Smooth muscle cell (in vitro differentiated cells): ENCODE measurements around the gene VPS37C. TPM values are rescaled to one million over a fixed set of nuclear protein-coding genes. Genes with fewer than 3 reads are reported as not detected.

Source experiments
- DNase-seq: peaks from one replicate; lab custom pipeline; 2025; ENCODE audit not compliant: unreplicated experiment; lab: John Stamatoyannopoulos, UW
- H2AFZ ChIP-seq: fragments of 200-600 bp; sonication (generic); 2 replicates; pipeline ENCODE4 v1.6.0; 2016; ENCODE audit warnings: antibody characterized with exemption, low read depth, mild to moderate bottlenecking
- H3F3A ChIP-seq: fragments of 200-600 bp; sonication (generic); 2 replicates; pipeline ENCODE4 v1.6.0; 2017; ENCODE audit warnings: antibody characterized with exemption, low read depth
- H3K27ac ChIP-seq: fragments of 200-600 bp; sonication (generic); 2 replicates; pipeline ENCODE4 v1.5.1; 2016; ENCODE audit warnings: low read depth, mild to moderate bottlenecking
- H3K27me3 ChIP-seq: fragments of 200-600 bp; sonication (generic); 2 replicates; pipeline ENCODE4 v1.6.1; 2016; ENCODE audit warnings: low read depth, mild to moderate bottlenecking
- H3K36me3 ChIP-seq: fragments of 200-600 bp; sonication (generic); 2 replicates; pipeline ENCODE4 v1.5.1; 2016; ENCODE audit warnings: low read depth
- H3K4me1 ChIP-seq: fragments of 200-600 bp; sonication (generic); 2 replicates; pipeline ENCODE4 v1.5.1; 2016; ENCODE audit warnings: low read depth
- H3K4me2 ChIP-seq: fragments of 200-600 bp; sonication (generic); 2 replicates; pipeline ENCODE4 v1.6.0; 2016; ENCODE audit warnings: mild to moderate bottlenecking
- H3K4me3 ChIP-seq: fragments of 200-600 bp; sonication (generic); 2 replicates; pipeline ENCODE4 v1.5.1; 2016; ENCODE audit warnings: mild to moderate bottlenecking
- H3K79me2 ChIP-seq: fragments of 200-600 bp; sonication (generic); 2 replicates; pipeline ENCODE4 v1.6.0; 2016; ENCODE audit warnings: low read depth, mild to moderate bottlenecking
- H3K9ac ChIP-seq: fragments of 200-600 bp; sonication (generic); 2 replicates; pipeline ENCODE4 v1.6.0; 2016; ENCODE audit warnings: low read depth
- H3K9me3 ChIP-seq: fragments of 200-600 bp; sonication (generic); replicated peaks from 2 replicates; pipeline ENCODE4 v1.5.1; 2016; ENCODE audit warnings: low read depth
- H4K20me1 ChIP-seq: fragments of 200-600 bp; sonication (generic); 2 replicates; pipeline ENCODE4 v1.6.0; 2016; ENCODE audit warnings: low read depth
- WGBS: methylation state at CpG from one replicate; pipeline ENCODE4 v1.1.7; 2016; ENCODE audit warnings: low lambda C conversion rate; 5-methylcytosine and 5-hydroxymethylcytosine counted together
- polyA plus RNA-seq: library from polyadenylated mRNA; unstranded; fragments of >200 nt; fragmentation: Nextera tagmentation; extraction: Ambion mirVana; gene quantifications from 2 replicates; pipeline ENCODE4 v1.2.1, GENCODE V29; 2016
- total RNA-seq: library from RNA; depleted of rRNA; stranded (reverse); fragments of >200 nt; gene quantifications from 2 replicates; pipeline ENCODE4 v1.2.3, GENCODE V29; 2014
- TF ChIP-seq, protein P1 (sequence below): fragments of 200-600 bp; sonication (generic); IDR thresholded peaks from 2 replicates; pipeline ENCODE4 v1.5.1; 2017; ENCODE audit warnings: borderline replicate concordance, mild to moderate bottlenecking, antibody characterized with exemption; ENCODE audit not compliant: insufficient read depth, poor library complexity, severe bottlenecking

Gene VPS37C
- total and polyA plus RNA-seq, 2 experiments from 2014 or later, result 8.8 to 15.4 TPM

DNA sequence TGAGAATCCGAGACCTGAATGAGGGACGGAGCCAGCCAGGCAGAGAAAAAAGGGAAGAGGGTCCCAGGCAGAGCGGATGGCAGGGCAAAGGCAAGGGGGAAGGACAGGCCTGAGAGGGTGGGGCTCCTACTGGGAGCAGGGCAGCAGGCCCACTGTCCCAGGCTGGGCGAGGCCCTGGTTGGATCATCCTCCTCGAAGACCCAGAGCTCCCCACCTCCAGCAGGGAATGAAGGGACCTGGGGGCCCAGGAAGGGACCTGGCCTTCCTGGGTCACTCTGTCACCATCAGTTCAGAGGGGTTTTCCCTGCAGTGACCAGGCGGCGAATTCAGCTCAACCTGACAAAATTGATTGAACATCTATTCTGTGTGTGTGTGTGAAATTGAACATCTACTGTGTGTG, 54.9 kb downstream of the VPS37C start:
- H3K9ac ChIP-seq, result no peak overlapping the region
- H3K36me3 ChIP-seq, result no peaks in the 10 kb centered on the region
- no peaks in the 10 kb centered on the region for H3K27me3 ChIP-seq
- TF ChIP-seq, protein P1, sequence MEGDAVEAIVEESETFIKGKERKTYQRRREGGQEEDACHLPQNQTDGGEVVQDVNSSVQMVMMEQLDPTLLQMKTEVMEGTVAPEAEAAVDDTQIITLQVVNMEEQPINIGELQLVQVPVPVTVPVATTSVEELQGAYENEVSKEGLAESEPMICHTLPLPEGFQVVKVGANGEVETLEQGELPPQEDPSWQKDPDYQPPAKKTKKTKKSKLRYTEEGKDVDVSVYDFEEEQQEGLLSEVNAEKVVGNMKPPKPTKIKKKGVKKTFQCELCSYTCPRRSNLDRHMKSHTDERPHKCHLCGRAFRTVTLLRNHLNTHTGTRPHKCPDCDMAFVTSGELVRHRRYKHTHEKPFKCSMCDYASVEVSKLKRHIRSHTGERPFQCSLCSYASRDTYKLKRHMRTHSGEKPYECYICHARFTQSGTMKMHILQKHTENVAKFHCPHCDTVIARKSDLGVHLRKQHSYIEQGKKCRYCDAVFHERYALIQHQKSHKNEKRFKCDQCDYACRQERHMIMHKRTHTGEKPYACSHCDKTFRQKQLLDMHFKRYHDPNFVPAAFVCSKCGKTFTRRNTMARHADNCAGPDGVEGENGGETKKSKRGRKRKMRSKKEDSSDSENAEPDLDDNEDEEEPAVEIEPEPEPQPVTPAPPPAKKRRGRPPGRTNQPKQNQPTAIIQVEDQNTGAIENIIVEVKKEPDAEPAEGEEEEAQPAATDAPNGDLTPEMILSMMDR, result no peak
- H4K20me1 ChIP-seq, result no peaks in the 10 kb centered on the region
- 95% methylated on average over 7 of the region's 7 CpGs for WGBS
- no peak overlapping the region for H3K27ac ChIP-seq
- H2AFZ ChIP-seq, result no peak overlapping the region
- no peaks in the 10 kb centered on the region for H3F3A ChIP-seq
- no peaks in the 10 kb centered on the region for H3K9me3 ChIP-seq
- no peaks in the 10 kb centered on the region for H3K79me2 ChIP-seq
- H3K4me2 ChIP-seq, result no peak overlapping the region
- no peak overlapping the region for H3K4me3 ChIP-seq
- H3K4me1 ChIP-seq, result no peaks in the 10 kb centered on the region
- DNase-seq, result no peak

GRCh38 chr11:61104963-61105362, 56.3 kb downstream of the VPS37C start:
- H3K4me3 ChIP-seq, result no peak overlapping the region
- 90% methylated on average over 7 of the region's 7 CpGs for WGBS
- H2AFZ ChIP-seq, result no peak overlapping the region
- no peaks in the 10 kb centered on the region for H3K9me3 ChIP-seq
- H4K20me1 ChIP-seq, result no peaks in the 10 kb centered on the region
- no peaks in the 10 kb centered on the region for H3K79me2 ChIP-seq
- TF ChIP-seq, protein P1, result no peak
- H3K27ac ChIP-seq, result no peak overlapping the region
- H3K27me3 ChIP-seq, result no peaks in the 10 kb centered on the region
- DNase-seq, result no peak
- H3K4me2 ChIP-seq, result no peak overlapping the region
- H3K4me1 ChIP-seq, result no peaks in the 10 kb centered on the region
- no peak overlapping the region for H3K9ac ChIP-seq
- H3F3A ChIP-seq, result no peaks in the 10 kb centered on the region
- H3K36me3 ChIP-seq, result no peaks in the 10 kb centered on the region

DNA sequence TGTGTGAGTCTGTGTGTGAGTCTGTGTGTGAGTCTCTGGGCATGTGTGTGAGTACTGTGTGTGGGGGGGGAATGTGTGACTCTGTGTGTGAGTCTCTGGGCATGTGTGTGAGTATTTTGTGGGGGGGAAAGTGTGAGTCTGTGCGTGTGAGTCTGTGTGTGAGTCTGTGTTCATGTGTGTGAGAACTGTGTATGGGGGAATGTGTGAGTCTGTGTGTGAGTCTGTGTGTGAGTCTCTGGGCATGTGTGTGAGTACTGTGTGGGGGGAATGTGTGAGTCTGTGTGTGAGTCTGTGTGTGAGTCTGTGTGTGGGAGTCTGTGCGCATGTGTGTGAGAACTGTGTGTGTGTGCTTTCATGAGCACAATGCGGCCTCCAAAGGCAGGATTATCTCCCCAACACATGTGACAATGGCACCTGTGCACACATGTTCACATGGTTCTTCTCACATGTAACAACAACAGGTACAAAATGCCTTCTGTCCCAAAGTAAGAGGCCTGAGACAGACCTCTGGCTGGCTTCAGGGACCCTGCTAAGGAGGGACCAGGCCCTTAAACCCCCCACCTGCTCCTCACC, 57.3 kb downstream of the VPS37C start:
- WGBS, result 100% methylated on average over 3 of the region's 3 CpGs
- no peak for DNase-seq

More for the DNA sequence above, 57.3 kb downstream of the VPS37C start:
- H3K4me3 ChIP-seq, result no peak overlapping the region
- no peaks in the 10 kb centered on the region for H3K27me3 ChIP-seq
- H3K79me2 ChIP-seq, result no peaks in the 10 kb centered on the region
- no peak overlapping the region for H3K9ac ChIP-seq
- H3K4me2 ChIP-seq, result no peak overlapping the region
- no peaks in the 10 kb centered on the region for H3F3A ChIP-seq
- H3K9me3 ChIP-seq, result no peaks in the 10 kb centered on the region
- H3K36me3 ChIP-seq, result no peaks in the 10 kb centered on the region
- H2AFZ ChIP-seq, result no peak overlapping the region
- no peaks in the 10 kb centered on the region for H3K4me1 ChIP-seq
- no peaks in the 10 kb centered on the region for H4K20me1 ChIP-seq
- TF ChIP-seq, protein P1, result no peak
- H3K27ac ChIP-seq, result no peak overlapping the region
